Upper lobe of right lung (tissue), 1 donor: ENCODE measurements around the gene MMP20. TPM values are rescaled to one million over a fixed set of nuclear protein-coding genes. Genes with fewer than 3 reads are reported as not detected.

Source experiments
- ATAC-seq: fragments of 200-7000 bp; cut with Tn5 transposase; one replicate; pipeline ENCODE4 v1.9.1; 2020; ENCODE audit warnings: mild to moderate bottlenecking, moderate library complexity
- DNase-seq: peaks from one replicate; pipeline ENCODE4 v3.0.0-alpha.2; 2020
- H3K27ac ChIP-seq: fragments of 200-600 bp; one replicate; pipeline ENCODE4 v1.8.0; 2022
- H3K27me3 ChIP-seq: fragments of 200-600 bp; one replicate; pipeline ENCODE4 v1.8.0; 2022; ENCODE audit warnings: mild to moderate bottlenecking
- H3K36me3 ChIP-seq: fragments of 200-600 bp; one replicate; pipeline ENCODE4 v1.8.0; 2022
- H3K4me1 ChIP-seq: fragments of 200-600 bp; one replicate; pipeline ENCODE4 v1.8.0; 2022
- H3K4me3 ChIP-seq: fragments of 200-600 bp; one replicate; pipeline ENCODE4 v1.8.0; 2022; ENCODE audit warnings: mild to moderate bottlenecking
- H3K9me3 ChIP-seq: fragments of 200-600 bp; one replicate; pipeline ENCODE4 v1.8.0; 2022
- CTCF ChIP-seq: fragments of 200-600 bp; IDR thresholded peaks from one replicate; pipeline ENCODE4 v1.8.0; 2022; ENCODE audit warnings: antibody characterized with exemption
- intact Hi-C: fragments of 100-400 bp; cut with DNase I; formaldehyde crosslinking; loops from one replicate; pipeline ENCODE4 v1.11.0; 2022
- total RNA-seq: library from RNA; stranded (reverse); fragmentation: NEBNext Ultra II Directional; extraction: Animal tissue kit (Norgen Biotek cat#: 25700); gene quantifications from one replicate; pipeline ENCODE4 v1.2.1, GENCODE V29; 2021
- donor health status: DM: no; HTN: yes; CAD: no; lungs with severe emphysema.

Gene MMP20
- total RNA-seq, 1 donor from 2014 or later, result not detected

GRCh38 chr11:102614485-102614884 lies 10.6 kb downstream of the MMP20 start:
- DNase-seq, result no peak
- Histone ChIP-seq H3K27me3 (no peaks in the 10 kb centered on the region), H3K36me3 (no peaks in the 10 kb centered on the region), H3K4me3 (no peak overlapping the region), H3K9me3 (no peaks in the 10 kb centered on the region), H3K4me1 (no peaks in the 10 kb centered on the region), H3K27ac (no peak overlapping the region)
- intact Hi-C loops, result no loop called here
- ATAC-seq, result no peak
- no peak for TF ChIP-seq CTCF

- intact Hi-C loops, result no loop called here
These were observed 11.1 kb downstream of the MMP20 start for GRCh38 chr11:102614031-102614430.

DNA sequence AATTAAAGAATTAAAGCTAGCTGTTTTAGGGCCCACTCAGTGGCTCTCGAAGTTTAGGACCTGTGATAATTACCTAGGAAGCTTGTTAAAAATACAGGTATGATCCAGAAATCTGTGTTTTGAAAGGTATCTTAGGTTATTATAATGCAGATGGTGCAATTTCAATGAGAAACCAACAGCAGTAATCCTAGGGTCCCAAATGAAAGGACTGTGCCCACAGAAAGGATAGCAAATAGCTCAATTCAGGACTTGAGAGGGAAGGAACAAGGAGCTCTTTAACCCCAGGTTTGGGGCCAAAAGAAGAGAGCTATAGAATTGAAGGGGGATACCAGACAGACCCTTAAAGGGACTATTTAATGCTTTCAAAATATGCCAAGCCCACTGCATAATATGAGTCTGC lies 11.7 kb downstream of the MMP20 start:
- intact Hi-C loops, result no loop called here
- H3K4me1 ChIP-seq, result no peaks in the 10 kb centered on the region
- no peaks in the 10 kb centered on the region for H3K36me3 ChIP-seq
- ATAC-seq (no peak), DNase-seq (no peak)
- no peaks in the 10 kb centered on the region for H3K27me3 ChIP-seq
- no peak overlapping the region for H3K27ac ChIP-seq
- no peaks in the 10 kb centered on the region for H3K9me3 ChIP-seq
- TF ChIP-seq CTCF, result no peak
- H3K4me3 ChIP-seq, result no peak overlapping the region

More at GRCh38 chr11:102614031-102614430, 11.1 kb downstream of the MMP20 start:
- DNase-seq, result no peak
- Histone ChIP-seq H3K36me3 (no peaks in the 10 kb centered on the region), H3K4me3 (no peak overlapping the region), H3K27ac (no peak overlapping the region), H3K4me1 (no peaks in the 10 kb centered on the region), H3K9me3 (no peaks in the 10 kb centered on the region), H3K27me3 (no peaks in the 10 kb centered on the region)
- TF ChIP-seq CTCF, result no peak
- no peak for ATAC-seq

- no peak for TF ChIP-seq CTCF
- no peaks in the 10 kb centered on the region for H3K9me3 ChIP-seq
- no peak overlapping the region for H3K27ac ChIP-seq
- DNase-seq, result no peak
- no peaks in the 10 kb centered on the region for H3K4me1 ChIP-seq
- H3K4me3 ChIP-seq, result no peak overlapping the region
- no peaks in the 10 kb centered on the region for H3K36me3 ChIP-seq
- intact Hi-C loops, result no loop called here
- H3K27me3 ChIP-seq, result no peaks in the 10 kb centered on the region
- ATAC-seq, result no peak
These were observed 13.8 kb downstream of the MMP20 start for GRCh38 chr11:102611291-102611690.

GRCh38 chr11:102610200-102610599 lies 14.9 kb downstream of the MMP20 start:
- intact Hi-C loops, result no loop called here
- H3K27me3 ChIP-seq, result no peaks in the 10 kb centered on the region

More at GRCh38 chr11:102610200-102610599, 14.9 kb downstream of the MMP20 start:
- Histone ChIP-seq H3K4me3 (no peak overlapping the region), H3K9me3 (no peaks in the 10 kb centered on the region), H3K4me1 (no peaks in the 10 kb centered on the region), H3K36me3 (no peaks in the 10 kb centered on the region), H3K27ac (no peak overlapping the region)
- no peak for DNase-seq
- ATAC-seq, result no peak
- no peak for TF ChIP-seq CTCF
